ENCODE measurements around the gene PCAT6. TPM values are rescaled to one million over a fixed set of nuclear protein-coding genes. Genes with fewer than 3 reads are reported as not detected.
A peak's percentile ranks its signal among the peaks of the same experiment; 100 is the strongest.

Gene PCAT6
- total and polyA plus RNA-seq, 2 of the 8 experiments (the other 6 are each of a cell fraction or from before 2014, with no cell fraction given) = 4.6 to 14.7 TPM

DNA sequence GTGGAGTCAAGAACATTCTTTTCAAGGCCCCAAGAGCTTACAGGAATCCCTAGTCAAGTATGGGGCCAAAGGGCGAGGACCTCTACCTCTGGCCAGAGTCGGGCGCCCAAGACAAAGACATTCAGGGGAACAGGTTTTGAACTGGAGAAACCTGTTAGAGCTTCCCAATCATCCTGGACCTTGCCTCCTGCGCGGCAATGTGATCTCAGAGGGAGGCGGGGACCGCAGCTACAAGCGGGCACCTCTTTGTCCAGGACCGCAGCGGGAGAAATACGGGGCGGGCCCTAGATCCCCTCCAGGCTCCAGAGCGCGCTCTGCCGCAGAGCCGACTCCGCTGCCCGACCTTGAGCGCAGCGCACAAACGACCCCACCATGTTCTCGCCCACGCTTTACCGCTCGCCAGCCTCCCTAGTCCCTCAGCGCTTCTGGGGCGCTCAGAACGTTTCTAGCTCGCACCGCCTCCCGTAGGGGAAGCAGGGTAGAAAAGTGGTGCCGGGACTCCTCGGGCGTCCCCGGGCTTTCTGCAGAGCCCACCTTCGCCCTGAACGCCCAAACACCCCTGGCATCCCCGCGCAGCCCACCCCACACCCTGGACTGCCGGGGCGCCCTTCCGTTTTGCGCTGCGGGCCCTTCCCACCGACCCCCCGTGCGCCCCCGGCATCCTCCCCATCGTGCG lies 50.1 kb downstream of the PCAT6 start (continued):
- peak; percentile 44 for TF ChIP-seq ASH2L (IDR thresholded peaks at IDR 0.05; ENCODE audit: low read length)
- no peak for TF ChIP-seq POU5F1 (IDR thresholded peaks at IDR 0.05; ENCODE audit: low read depth, low read length)
- TF ChIP-seq PHF8 (conservative IDR thresholded peaks at IDR 0.05; ENCODE audit: low read depth, low read length) = peak; percentile 79
- TF ChIP-seq KDM5A (IDR thresholded peaks at IDR 0.05; ENCODE audit: low read length) = no peak
- peak; percentile 89 for TF ChIP-seq TAF1 (IDR thresholded peaks at IDR 0.05; ENCODE audit: low read depth, low read length)
- TF ChIP-seq EGR1 (IDR thresholded peaks at IDR 0.05; ENCODE audit: borderline replicate concordance, low read depth, low read length) = peak; percentile 91

Small RNA genes lying within 50 kb of the gene (small RNA-seq; reads per million reads assigned to genes)
- gene AC098934.3 (ENCODE audit: insufficient read depth) = 0.51 reads per million

Other genes starting within 250 kb of the PCAT6 start
- gene SYT2, start 100.5 kb upstream of the PCAT6 start, total RNA-seq (2021; fragmentation: NEBNext Ultra II Directional; extraction: Animal tissue kit (Norgen Biotek cat#: 25700)) = 10.7 and 11.0 TPM in 2 replicates
- gene SYT2, start 100.5 kb upstream of the PCAT6 start, polyA plus RNA-seq (2011; rRNA removed) = 2.8 and 3.3 TPM in 2 replicates
- gene KDM5B, start 2.5 kb upstream of the PCAT6 start, total RNA-seq (2021; fragmentation: NEBNext Ultra II Directional; extraction: Animal tissue kit (Norgen Biotek cat#: 25700)) = 210 and 221 TPM in 2 replicates
- gene KDM5B, start 2.5 kb upstream of the PCAT6 start, polyA plus RNA-seq (2011; rRNA removed) = 55.1 and 73.3 TPM in 2 replicates
- 5.6 and 6.5 TPM in 2 replicates for gene RABIF, start 78.2 kb downstream of the PCAT6 start, total RNA-seq (2021; fragmentation: NEBNext Ultra II Directional; extraction: Animal tissue kit (Norgen Biotek cat#: 25700))
- 5.1 and 6.9 TPM in 2 replicates for gene RABIF, start 78.2 kb downstream of the PCAT6 start, polyA plus RNA-seq (2011; rRNA removed)
- 29.9 and 33.3 TPM in 2 replicates for gene KLHL12, start 116.3 kb downstream of the PCAT6 start, total RNA-seq (2021; fragmentation: NEBNext Ultra II Directional; extraction: Animal tissue kit (Norgen Biotek cat#: 25700))
- gene KLHL12, start 116.3 kb downstream of the PCAT6 start, polyA plus RNA-seq (2011; rRNA removed) = 22.3 and 27.2 TPM in 2 replicates
- 69.2 and 69.8 TPM in 2 replicates for gene ADIPOR1, start 147.4 kb downstream of the PCAT6 start, total RNA-seq (2021; fragmentation: NEBNext Ultra II Directional; extraction: Animal tissue kit (Norgen Biotek cat#: 25700))
- 92.0 and 118 TPM in 2 replicates for gene ADIPOR1, start 147.4 kb downstream of the PCAT6 start, polyA plus RNA-seq (2011; rRNA removed)
- gene CYB5R1, start 156.3 kb downstream of the PCAT6 start, total RNA-seq (2021; fragmentation: NEBNext Ultra II Directional; extraction: Animal tissue kit (Norgen Biotek cat#: 25700)) = 14.3 and 17.1 TPM in 2 replicates
- 11.9 and 14.3 TPM in 2 replicates for gene CYB5R1, start 156.3 kb downstream of the PCAT6 start, polyA plus RNA-seq (2011; rRNA removed)
- 107 TPM in 2 replicates for gene TMEM183A, start 196.4 kb downstream of the PCAT6 start, total RNA-seq (2021; fragmentation: NEBNext Ultra II Directional; extraction: Animal tissue kit (Norgen Biotek cat#: 25700))
- 160 and 173 TPM in 2 replicates for gene TMEM183A, start 196.4 kb downstream of the PCAT6 start, polyA plus RNA-seq (2011; rRNA removed)
- gene PPFIA4, start 215.5 kb downstream of the PCAT6 start, total RNA-seq (2021; fragmentation: NEBNext Ultra II Directional; extraction: Animal tissue kit (Norgen Biotek cat#: 25700)) = 7.0 and 9.9 TPM in 2 replicates
- gene PPFIA4, start 215.5 kb downstream of the PCAT6 start, polyA plus RNA-seq (2011; rRNA removed) = 9.0 and 12.5 TPM in 2 replicates